Measurements from ENCODE around the gene COL28A1.

DNA sequence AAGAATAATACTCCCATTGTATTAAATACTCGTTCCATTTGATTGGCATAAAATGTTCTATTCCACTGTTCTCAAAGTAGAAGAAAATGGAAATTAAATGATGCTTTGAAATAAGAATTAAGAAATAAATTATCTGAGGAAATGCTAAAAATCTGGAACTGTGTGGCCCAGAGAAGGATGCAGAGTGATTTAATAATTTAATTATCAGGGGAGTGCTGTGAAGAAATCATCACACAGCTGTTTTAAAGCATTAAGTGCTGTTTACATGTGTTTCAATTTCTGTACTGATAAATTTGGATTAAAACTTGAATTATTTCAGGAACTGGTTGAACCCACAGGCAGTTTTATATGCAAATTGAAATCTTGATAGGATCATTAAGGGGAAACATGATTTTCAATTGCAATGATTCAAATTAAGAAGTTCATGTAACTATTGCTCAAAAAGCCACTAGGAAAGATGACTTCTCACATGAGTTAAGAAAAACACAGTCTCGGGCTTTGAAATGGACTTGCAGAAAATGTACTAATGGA, 56.3 kb downstream of the COL28A1 start:
- TF ChIP-seq EZH2phosphoT487 (IDR thresholded peaks at IDR 0.05; ENCODE audit: borderline replicate concordance, low read length), result no peak
- TF ChIP-seq, protein P1, sequence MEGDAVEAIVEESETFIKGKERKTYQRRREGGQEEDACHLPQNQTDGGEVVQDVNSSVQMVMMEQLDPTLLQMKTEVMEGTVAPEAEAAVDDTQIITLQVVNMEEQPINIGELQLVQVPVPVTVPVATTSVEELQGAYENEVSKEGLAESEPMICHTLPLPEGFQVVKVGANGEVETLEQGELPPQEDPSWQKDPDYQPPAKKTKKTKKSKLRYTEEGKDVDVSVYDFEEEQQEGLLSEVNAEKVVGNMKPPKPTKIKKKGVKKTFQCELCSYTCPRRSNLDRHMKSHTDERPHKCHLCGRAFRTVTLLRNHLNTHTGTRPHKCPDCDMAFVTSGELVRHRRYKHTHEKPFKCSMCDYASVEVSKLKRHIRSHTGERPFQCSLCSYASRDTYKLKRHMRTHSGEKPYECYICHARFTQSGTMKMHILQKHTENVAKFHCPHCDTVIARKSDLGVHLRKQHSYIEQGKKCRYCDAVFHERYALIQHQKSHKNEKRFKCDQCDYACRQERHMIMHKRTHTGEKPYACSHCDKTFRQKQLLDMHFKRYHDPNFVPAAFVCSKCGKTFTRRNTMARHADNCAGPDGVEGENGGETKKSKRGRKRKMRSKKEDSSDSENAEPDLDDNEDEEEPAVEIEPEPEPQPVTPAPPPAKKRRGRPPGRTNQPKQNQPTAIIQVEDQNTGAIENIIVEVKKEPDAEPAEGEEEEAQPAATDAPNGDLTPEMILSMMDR (conservative IDR thresholded peaks at IDR 0.05; ENCODE audit: low read depth, low read length), result no peak
